ENCODE results near the gene DMRTC2. TPM values are rescaled to one million over a fixed set of nuclear protein-coding genes. Genes with fewer than 3 reads are reported as not detected.

Gene DMRTC2
- total and polyA plus RNA-seq, 4 donors, result 0.03 TPM; not detected in 3

GRCh38 chr19:41861116-41861768, 16.4 kb downstream of the DMRTC2 start:
- Histone ChIP-seq H3K4me3 (peak overlapping the region; percentile 91), H3K9me3 (ENCODE audit: control insufficient read depth in 4 of 4, insufficient read depth in 3 of 4, low read length in 3 of 4) (no peaks in the 10 kb centered on the region), H3K4me1 (ENCODE audit: control insufficient read depth in 5 of 5, insufficient read depth in 5 of 5, low read length in 5 of 5) (peaks cover 8 to 20% (median 12%) of the 10 kb centered on the region in 5 donors), H3K27me3 (ENCODE audit: control insufficient read depth in 3 of 3, insufficient read depth in 3 of 3, low read length in 2 of 3) (no peaks in the 10 kb centered on the region), H3K9ac (ENCODE audit: insufficient read depth in 1 of 2, low read length in 2 of 2) (peak overlapping the region; percentile 90 to 93), H3K27ac (ENCODE audit: low read depth in 1 of 2, low read length in 1 of 2) (peak overlapping the region; percentile 10 to 86), H3K36me3 (ENCODE audit: control insufficient read depth in 4 of 4, insufficient read depth in 4 of 4, low read length in 4 of 4) (peaks cover 18 to 38% (median 31%) of the 10 kb centered on the region in 4 donors)
- no peak for ATAC-seq (ENCODE audit: insufficient read depth, low FRiP score)
- no peak for TF ChIP-seq CTCF (IDR thresholded peaks at IDR 0.05; ENCODE audit: control extremely low read depth, extremely low read depth)
- WGBS, 2 donors, result 30 to 37% methylated on average over 9 of the region's 9 CpGs
- DNase-seq, result no peak

GRCh38 chr19:41861846-41862245, 17.0 kb downstream of the DMRTC2 start:
- H3K4me3 ChIP-seq, result no peak overlapping the region
- DNase-seq, result no peak
- no peaks in the 10 kb centered on the region for H3K9me3 ChIP-seq (ENCODE audit: control insufficient read depth in 4 of 4, insufficient read depth in 3 of 4, low read length in 3 of 4)
- peak overlapping the region in 1 of 2 donors; percentile 93 for H3K9ac ChIP-seq (ENCODE audit: insufficient read depth in 1 of 2, low read length in 2 of 2)
- H3K27me3 ChIP-seq (ENCODE audit: control insufficient read depth in 3 of 3, insufficient read depth in 3 of 3, low read length in 2 of 3), result no peaks in the 10 kb centered on the region
- WGBS, 2 donors, result 70 to 87% methylated on average over 9 of the region's 9 CpGs
- H3K36me3 ChIP-seq (ENCODE audit: control insufficient read depth in 4 of 4, insufficient read depth in 4 of 4, low read length in 4 of 4), result peaks cover 18 to 38% (median 31%) of the 10 kb centered on the region in 4 donors
- no peak for TF ChIP-seq CTCF (IDR thresholded peaks at IDR 0.05; ENCODE audit: control extremely low read depth, extremely low read depth)
- no peak for ATAC-seq (ENCODE audit: insufficient read depth, low FRiP score)
- no peak overlapping the region for H3K27ac ChIP-seq (ENCODE audit: low read depth in 1 of 2, low read length in 1 of 2)
- H3K4me1 ChIP-seq (ENCODE audit: control insufficient read depth in 5 of 5, insufficient read depth in 5 of 5, low read length in 5 of 5), result peaks cover 8 to 20% (median 12%) of the 10 kb centered on the region in 5 donors

- Histone ChIP-seq H3K27me3 (ENCODE audit: control insufficient read depth in 3 of 3, insufficient read depth in 3 of 3, low read length in 2 of 3) (no peaks in the 10 kb centered on the region), H3K36me3 (ENCODE audit: control insufficient read depth in 4 of 4, insufficient read depth in 4 of 4, low read length in 4 of 4) (peaks cover 18 to 38% (median 31%) of the 10 kb centered on the region in 4 donors), H3K9me3 (ENCODE audit: control insufficient read depth in 4 of 4, insufficient read depth in 3 of 4, low read length in 3 of 4) (no peaks in the 10 kb centered on the region), H3K9ac (ENCODE audit: insufficient read depth in 1 of 2, low read length in 2 of 2) (no peak overlapping the region), H3K4me1 (ENCODE audit: control insufficient read depth in 5 of 5, insufficient read depth in 5 of 5, low read length in 5 of 5) (peaks cover 8 to 20% (median 12%) of the 10 kb centered on the region in 5 donors), H3K4me3 (no peak overlapping the region), H3K27ac (ENCODE audit: low read depth in 1 of 2, low read length in 1 of 2) (no peak overlapping the region)
- no peak for DNase-seq
- no peak for TF ChIP-seq CTCF (IDR thresholded peaks at IDR 0.05; ENCODE audit: control extremely low read depth, extremely low read depth)
- no peak for ATAC-seq (ENCODE audit: insufficient read depth, low FRiP score)
- WGBS, 2 donors, result 69 to 77% methylated on average over 2 of the region's 2 CpGs
Observed at GRCh38 chr19:41862445-41862986, 17.7 kb downstream of the DMRTC2 start.
